HepG2 (cell line): ENCODE results near the gene SMARCB1. TPM values are rescaled to one million over a fixed set of nuclear protein-coding genes. Genes with fewer than 3 reads are reported as not detected.

Experiments used
- ELF1 ChIP-seq: sonication (generic); formaldehyde crosslinking; IDR thresholded peaks from 2 replicates; pipeline ENCODE4 v1.4.0; 2020; ENCODE audit warnings: missing genetic modification reagents
- HMGXB3 ChIP-seq: sonication (generic); formaldehyde crosslinking; IDR thresholded peaks from 2 replicates; pipeline ENCODE4 v1.4.0; 2020; ENCODE audit warnings: missing genetic modification reagents, borderline replicate concordance
- HNRNPLL ChIP-seq: fragments of 200-400 bp; formaldehyde crosslinking; IDR thresholded peaks from 2 replicates; pipeline ENCODE4 v1.6.1; 2017; ENCODE audit warnings: mild to moderate bottlenecking, low read depth, low read length; ENCODE audit not compliant: poor library complexity, severe bottlenecking
- NR2F1 ChIP-seq, 2 experiments: fragments of 450-650 bp in 1 of 2; formaldehyde crosslinking in 1 of 2; IDR thresholded peaks; 2 replicates each; pipeline versions ENCODE4 v1.5.0 to v1.6.1; 2016 to 2020; ENCODE audit warnings: mild to moderate bottlenecking in 1 of 2, missing compliant biosample characterization in 1 of 2, missing genetic modification reagents in 1 of 2, moderate library complexity in 1 of 2
- ZBTB3 ChIP-seq: sonication (generic); formaldehyde crosslinking; IDR thresholded peaks from 2 replicates; pipeline ENCODE4 v1.4.0; 2020; ENCODE audit warnings: low read depth, mild to moderate bottlenecking, moderate library complexity, missing genetic modification reagents, borderline replicate concordance
- ZHX1 ChIP-seq: sonication (generic); formaldehyde crosslinking; IDR thresholded peaks from 2 replicates; pipeline ENCODE4 v1.8.1; 2022; ENCODE audit warnings: low read depth, mild to moderate bottlenecking, missing genetic modification reagents
- ZNF20 ChIP-seq: sonication (generic); formaldehyde crosslinking; IDR thresholded peaks from 2 replicates; pipeline ENCODE4 v1.4.0; 2020; ENCODE audit warnings: mild to moderate bottlenecking, moderate library complexity, missing genetic modification reagents
- ZNF225 ChIP-seq: sonication (generic); formaldehyde crosslinking; IDR thresholded peaks from 2 replicates; pipeline ENCODE4 v1.4.0; 2020; ENCODE audit warnings: mild to moderate bottlenecking, missing genetic modification reagents
- ZNF772 ChIP-seq: sonication (generic); formaldehyde crosslinking; IDR thresholded peaks from 2 replicates; pipeline ENCODE4 v1.5.0; 2020; ENCODE audit warnings: mild to moderate bottlenecking, missing genetic modification reagents
- ZNF777 ChIP-seq: sonication (generic); formaldehyde crosslinking; IDR thresholded peaks from 2 replicates; pipeline ENCODE4 v1.4.0; 2020; ENCODE audit warnings: missing genetic modification reagents
- polyA plus RNA-seq, 8 experiments: library from polyadenylated mRNA; depleted of rRNA in 3 of 8; stranded (reverse) in 7 of 8; unstranded in 1 of 8; fragments of >200 nt; fragmentation: Illumina TruSeq in 4 of 8; extraction: Trizol in 4 of 8; gene quantifications; 2 replicates each; pipeline versions ENCODE4 v1.2.1 to v1.2.3, GENCODE V29; 2011 to 2016; ENCODE audit warnings: low read depth in 4 of 8, missing spikeins in 1 of 8, mixed read lengths in 1 of 8; ENCODE audit not compliant: insufficient read depth in 1 of 8
- total RNA-seq, 5 experiments: library from RNA; depleted of rRNA; stranded (reverse); fragments of >200 nt; fragmentation: Illumina TruSeq; extraction: Trizol; gene quantifications; 2 replicates each; pipeline ENCODE4 v1.2.3, GENCODE V29; 2016; ENCODE audit warnings: low read depth in 1 of 5
- TF ChIP-seq, protein P1 (sequence below), 2 experiments: sonication (generic) in 1 of 2; formaldehyde crosslinking in 1 of 2; IDR thresholded peaks; 2 replicates each; pipeline versions ENCODE4 v1.4.0 to v1.6.1; 2016 to 2020; ENCODE audit warnings: borderline replicate concordance in 1 of 2, low read depth in 1 of 2, mild to moderate bottlenecking in 1 of 2, missing genetic modification reagents in 1 of 2
- TF ChIP-seq, protein P2 (sequence below): sonication (generic); formaldehyde crosslinking; IDR thresholded peaks from 2 replicates; pipeline ENCODE4 v1.9.0; 2021; ENCODE audit warnings: missing genetic modification reagents, borderline replicate concordance

The SMARCB1 gene
- total and polyA plus RNA-seq, 2 of the 13 experiments (the other 11 are each of a cell fraction or from before 2014, with no cell fraction given) = 74.0 to 166 TPM

- TF ChIP-seq HMGXB3 (no peak), ZNF225 (CRISPR knock-in tag) (no peak), ELF1 (CRISPR knock-in tag) (peak; percentile 48), NR2F1 (CRISPR knock-in tag; IDR thresholded peaks at IDR 0.05) (no peak), HNRNPLL (peak; percentile 22), ZNF20 (CRISPR knock-in tag) (no peak), ZNF777 (CRISPR knock-in tag) (0 out of 2 replicates have a peak, but pooled peaks have one; percentile 45), ZHX1 (CRISPR knock-in tag) (0 out of 2 replicates have a peak, but pooled peaks have one; percentile 28), ZNF772 (peak; percentile 46; the same call in 1 of the 2 replicates), ZBTB3 (CRISPR knock-in tag) (no peak)
- TF ChIP-seq, protein P1, sequence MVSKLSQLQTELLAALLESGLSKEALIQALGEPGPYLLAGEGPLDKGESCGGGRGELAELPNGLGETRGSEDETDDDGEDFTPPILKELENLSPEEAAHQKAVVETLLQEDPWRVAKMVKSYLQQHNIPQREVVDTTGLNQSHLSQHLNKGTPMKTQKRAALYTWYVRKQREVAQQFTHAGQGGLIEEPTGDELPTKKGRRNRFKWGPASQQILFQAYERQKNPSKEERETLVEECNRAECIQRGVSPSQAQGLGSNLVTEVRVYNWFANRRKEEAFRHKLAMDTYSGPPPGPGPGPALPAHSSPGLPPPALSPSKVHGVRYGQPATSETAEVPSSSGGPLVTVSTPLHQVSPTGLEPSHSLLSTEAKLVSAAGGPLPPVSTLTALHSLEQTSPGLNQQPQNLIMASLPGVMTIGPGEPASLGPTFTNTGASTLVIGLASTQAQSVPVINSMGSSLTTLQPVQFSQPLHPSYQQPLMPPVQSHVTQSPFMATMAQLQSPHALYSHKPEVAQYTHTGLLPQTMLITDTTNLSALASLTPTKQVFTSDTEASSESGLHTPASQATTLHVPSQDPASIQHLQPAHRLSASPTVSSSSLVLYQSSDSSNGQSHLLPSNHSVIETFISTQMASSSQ (IDR thresholded peaks at IDR 0.05; ENCODE audit: low read depth) = no peak
- TF ChIP-seq, protein P1 (CRISPR knock-in tag; IDR thresholded peaks at IDR 0.05; ENCODE audit: borderline replicate concordance) = peak; percentile 38; the same call in 1 of the 2 replicates
- TF ChIP-seq, protein P2, sequence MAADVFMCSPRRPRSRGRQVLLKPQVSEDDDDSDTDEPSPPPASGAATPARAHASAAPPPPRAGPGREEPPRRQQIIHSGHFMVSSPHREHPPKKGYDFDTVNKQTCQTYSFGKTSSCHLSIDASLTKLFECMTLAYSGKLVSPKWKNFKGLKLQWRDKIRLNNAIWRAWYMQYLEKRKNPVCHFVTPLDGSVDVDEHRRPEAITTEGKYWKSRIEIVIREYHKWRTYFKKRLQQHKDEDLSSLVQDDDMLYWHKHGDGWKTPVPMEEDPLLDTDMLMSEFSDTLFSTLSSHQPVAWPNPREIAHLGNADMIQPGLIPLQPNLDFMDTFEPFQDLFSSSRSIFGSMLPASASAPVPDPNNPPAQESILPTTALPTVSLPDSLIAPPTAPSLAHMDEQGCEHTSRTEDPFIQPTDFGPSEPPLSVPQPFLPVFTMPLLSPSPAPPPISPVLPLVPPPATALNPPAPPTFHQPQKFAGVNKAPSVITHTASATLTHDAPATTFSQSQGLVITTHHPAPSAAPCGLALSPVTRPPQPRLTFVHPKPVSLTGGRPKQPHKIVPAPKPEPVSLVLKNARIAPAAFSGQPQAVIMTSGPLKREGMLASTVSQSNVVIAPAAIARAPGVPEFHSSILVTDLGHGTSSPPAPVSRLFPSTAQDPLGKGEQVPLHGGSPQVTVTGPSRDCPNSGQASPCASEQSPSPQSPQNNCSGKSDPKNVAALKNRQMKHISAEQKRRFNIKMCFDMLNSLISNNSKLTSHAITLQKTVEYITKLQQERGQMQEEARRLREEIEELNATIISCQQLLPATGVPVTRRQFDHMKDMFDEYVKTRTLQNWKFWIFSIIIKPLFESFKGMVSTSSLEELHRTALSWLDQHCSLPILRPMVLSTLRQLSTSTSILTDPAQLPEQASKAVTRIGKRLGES (CRISPR knock-in tag) = no peak
These were observed 35.9 kb upstream of the SMARCB1 start, which contains the start of gene ZNF70 (continued) for GRCh38 chr22:23750714-23751440.
